GM23248 (cell line): Measurements from ENCODE around the gene IL6R. TPM values are rescaled to one million over a fixed set of nuclear protein-coding genes. Genes with fewer than 3 reads are reported as not detected.

Source experiments
- DNase-seq: peaks from one replicate; pipeline ENCODE4 v3.0.0-alpha.2; 2015
- H2AFZ ChIP-seq: fragments of 200-600 bp; sonication (generic); 2 replicates; pipeline ENCODE4 v1.6.1; 2016; ENCODE audit warnings: antibody characterized with exemption
- H3F3A ChIP-seq: fragments of 200-600 bp; sonication (generic); 2 replicates; pipeline ENCODE4 v1.6.1; 2016; ENCODE audit warnings: mild to moderate bottlenecking, antibody characterized with exemption, mixed run types; ENCODE audit not compliant: insufficient read depth
- H3K27ac ChIP-seq: fragments of 200-600 bp; sonication (generic); 2 replicates; pipeline ENCODE4 v1.5.1; 2016; ENCODE audit warnings: mild to moderate bottlenecking
- H3K27me3 ChIP-seq: fragments of 200-600 bp; sonication (generic); replicated peaks from 2 replicates; pipeline ENCODE4 v1.6.1; 2016; ENCODE audit warnings: mild to moderate bottlenecking; ENCODE audit not compliant: insufficient read depth
- H3K36me3 ChIP-seq: fragments of 200-600 bp; sonication (generic); 2 replicates; pipeline ENCODE4 v1.6.1; 2016; ENCODE audit warnings: low read depth, mild to moderate bottlenecking
- H3K4me1 ChIP-seq: fragments of 200-600 bp; sonication (generic); 2 replicates; pipeline ENCODE4 v1.6.1; 2016; ENCODE audit warnings: mild to moderate bottlenecking; ENCODE audit not compliant: insufficient read depth
- H3K4me2 ChIP-seq: fragments of 200-600 bp; sonication (generic); one replicate; pipeline ENCODE4 v1.6.1; 2016; ENCODE audit warnings: mild to moderate bottlenecking; ENCODE audit not compliant: unreplicated experiment
- H3K4me3 ChIP-seq: fragments of 200-600 bp; sonication (generic); 2 replicates; pipeline ENCODE4 v1.5.1; 2016; ENCODE audit warnings: mild to moderate bottlenecking
- H3K79me2 ChIP-seq: fragments of 200-600 bp; sonication (generic); 2 replicates; pipeline ENCODE4 v1.6.1; 2016; ENCODE audit warnings: mild to moderate bottlenecking; ENCODE audit not compliant: insufficient read depth
- H3K9ac ChIP-seq: fragments of 200-600 bp; sonication (generic); 2 replicates; pipeline ENCODE4 v1.6.1; 2016; ENCODE audit warnings: mild to moderate bottlenecking
- H3K9me2 ChIP-seq: fragments of 200-600 bp; sonication (generic); 2 replicates; pipeline ENCODE4 v1.6.1; 2016; ENCODE audit warnings: mixed run types, mild to moderate bottlenecking, moderate library complexity; ENCODE audit not compliant: insufficient read depth
- H3K9me3 ChIP-seq: fragments of 200-600 bp; sonication (generic); one replicate; pipeline ENCODE4 v1.6.1; 2017; ENCODE audit warnings: low read depth
- H4K20me1 ChIP-seq: fragments of 200-600 bp; sonication (generic); 2 replicates; pipeline ENCODE4 v1.6.0; 2016; ENCODE audit not compliant: insufficient read depth
- EZH2 ChIP-seq: fragments of 200-600 bp; sonication (generic); IDR thresholded peaks from 2 replicates; pipeline ENCODE4 v1.6.1; 2018; ENCODE audit warnings: antibody characterized with exemption, mild to moderate bottlenecking; ENCODE audit not compliant: insufficient read depth, poor library complexity, severe bottlenecking
- EZH2phosphoT487 ChIP-seq: fragments of 200-600 bp; sonication (generic); IDR thresholded peaks from 2 replicates; pipeline ENCODE4 v1.6.1; 2018; ENCODE audit warnings: antibody characterized with exemption, moderate library complexity, mild to moderate bottlenecking, low read depth; ENCODE audit not compliant: insufficient read depth
- WGBS, 2 experiments: methylation state at CpG; one replicate each; pipeline ENCODE4 v1.1.6; 2015 to 2017; ENCODE audit warnings: low lambda C conversion rate in 2 of 2, low coverage in 1 of 2; ENCODE audit errors: missing lambda C conversion rate in 2 of 2; 5-methylcytosine and 5-hydroxymethylcytosine counted together
- in situ Hi-C: fragments of 300-500 bp; cut with MboI; formaldehyde crosslinking; loops from 2 replicates; pipeline ENCODE4 v1.15.0; 2020
- polyA plus RNA-seq: library from polyadenylated mRNA; unstranded; fragments of >200 nt; fragmentation: Nextera tagmentation; extraction: Ambion mirVana; gene quantifications from 2 replicates; pipeline ENCODE4 v1.2.1, GENCODE V29; 2016
- total RNA-seq: library from RNA; depleted of rRNA; stranded (reverse); fragments of >200 nt; shearing (Covaris generic); gene quantifications from 2 replicates; pipeline ENCODE4 v1.2.3, GENCODE V29; 2014

Gene IL6R
- total and polyA plus RNA-seq, 2 experiments from 2014 or later, result 2.1 to 8.8 TPM

- Histone ChIP-seq H3K9ac (no peak overlapping the region), H3K79me2 (no peaks in the 10 kb centered on the region), H3K36me3 (no peaks in the 10 kb centered on the region), H3K4me3 (no peak overlapping the region), H3K4me2 (no peak overlapping the region), H2AFZ (no peak overlapping the region), H4K20me1 (no peaks in the 10 kb centered on the region), H3K9me2 (no peaks in the 10 kb centered on the region), H3K9me3 (no peaks in the 10 kb centered on the region), H3K4me1 (peaks cover 9% of the 10 kb centered on the region; the same call in 1 of the 2 replicates), H3K27ac (no peak overlapping the region), H3K27me3 (no peaks in the 10 kb centered on the region), H3F3A (no peaks in the 10 kb centered on the region)
- 96 to 97% methylated on average over 2 of the region's 2 CpGs for WGBS, 2 experiments
- in situ Hi-C loops, result no loop called here
- TF ChIP-seq EZH2, result no peak
- no peak for TF ChIP-seq EZH2phosphoT487
- no peak for DNase-seq
Measured at GRCh38 chr1:154471304-154471703, 66.2 kb downstream of the IL6R start.

GRCh38 chr1:154474802-154475201 lies 69.7 kb downstream of the IL6R start:
- H3K9me3 ChIP-seq, result no peaks in the 10 kb centered on the region
- no peak overlapping the region for H3K9ac ChIP-seq
- H4K20me1 ChIP-seq, result no peaks in the 10 kb centered on the region
- peak overlapping the region; percentile 38 for H3K4me2 ChIP-seq
- H3K27ac ChIP-seq, result no peak overlapping the region
- no peaks in the 10 kb centered on the region for H3K79me2 ChIP-seq
- in situ Hi-C loops, result no loop called here
- H3F3A ChIP-seq, result no peaks in the 10 kb centered on the region
- TF ChIP-seq EZH2 (no peak), EZH2phosphoT487 (no peak)
- no peaks in the 10 kb centered on the region for H3K27me3 ChIP-seq
- no peak overlapping the region for H3K4me3 ChIP-seq
- H3K36me3 ChIP-seq, result no peaks in the 10 kb centered on the region
- WGBS, 2 experiments, result 38 to 56% methylated on average over 1 to 3 of the region's 3 CpGs
- DNase-seq, result peak; percentile 76
- H3K9me2 ChIP-seq, result no peaks in the 10 kb centered on the region
- H3K4me1 ChIP-seq, result peaks cover 13% of the 10 kb centered on the region; the same call in 1 of the 2 replicates
- H2AFZ ChIP-seq, result no peak overlapping the region

GRCh38 chr1:154476791-154477190 lies 71.6 kb downstream of the IL6R start:
- Histone ChIP-seq H3K4me3 (no peak overlapping the region), H3K4me1 (peaks cover 13% of the 10 kb centered on the region; the same call in 1 of the 2 replicates), H3K36me3 (no peaks in the 10 kb centered on the region), H3K9me2 (no peaks in the 10 kb centered on the region), H3K4me2 (no peak overlapping the region), H3K27me3 (no peaks in the 10 kb centered on the region), H3K79me2 (no peaks in the 10 kb centered on the region), H3K9me3 (no peaks in the 10 kb centered on the region), H4K20me1 (no peaks in the 10 kb centered on the region), H3K9ac (no peak overlapping the region), H2AFZ (no peak overlapping the region), H3K27ac (no peak overlapping the region), H3F3A (no peaks in the 10 kb centered on the region)
- in situ Hi-C loops, result no loop called here
- TF ChIP-seq EZH2phosphoT487 (no peak), EZH2 (no peak)
- DNase-seq, result no peak
- 92 to 100% methylated on average over 1 of the region's 1 CpG for WGBS, 2 experiments

- no peaks in the 10 kb centered on the region for H4K20me1 ChIP-seq
- no peaks in the 10 kb centered on the region for H3K9me3 ChIP-seq
- no peak overlapping the region for H2AFZ ChIP-seq
- H3K4me2 ChIP-seq, result no peak overlapping the region
- no peaks in the 10 kb centered on the region for H3K79me2 ChIP-seq
- H3K4me1 ChIP-seq, result peaks cover 13% of the 10 kb centered on the region; the same call in 1 of the 2 replicates
- WGBS, 2 experiments, result 91 to 95% methylated on average over 8 of the region's 8 CpGs
- no peaks in the 10 kb centered on the region for H3F3A ChIP-seq
- no peak overlapping the region for H3K27ac ChIP-seq
- H3K27me3 ChIP-seq, result no peaks in the 10 kb centered on the region
- no peak overlapping the region for H3K9ac ChIP-seq
- no peaks in the 10 kb centered on the region for H3K36me3 ChIP-seq
- TF ChIP-seq EZH2, result no peak
- TF ChIP-seq EZH2phosphoT487, result no peak
- DNase-seq, result no peak
- in situ Hi-C loops, result no loop called here
- H3K4me3 ChIP-seq, result no peak overlapping the region
- no peaks in the 10 kb centered on the region for H3K9me2 ChIP-seq
Measured at GRCh38 chr1:154478013-154478412, 72.9 kb downstream of the IL6R start.

GRCh38 chr1:154478639-154479038 lies 73.5 kb downstream of the IL6R start:
- no peaks in the 10 kb centered on the region for H3K36me3 ChIP-seq

More at GRCh38 chr1:154478639-154479038, 73.5 kb downstream of the IL6R start:
- H3K4me2 ChIP-seq, result no peak overlapping the region
- in situ Hi-C loops, result no loop called here
- peaks cover 13% of the 10 kb centered on the region; the same call in 1 of the 2 replicates for H3K4me1 ChIP-seq
- H3K9ac ChIP-seq, result no peak overlapping the region
- no peaks in the 10 kb centered on the region for H3K9me3 ChIP-seq
- no peak overlapping the region for H3K27ac ChIP-seq
- no peaks in the 10 kb centered on the region for H4K20me1 ChIP-seq
- no peaks in the 10 kb centered on the region for H3F3A ChIP-seq
- no peaks in the 10 kb centered on the region for H3K9me2 ChIP-seq
- H3K27me3 ChIP-seq, result no peaks in the 10 kb centered on the region
- DNase-seq, result peak; percentile 45
- H3K4me3 ChIP-seq, result no peak overlapping the region
- no peaks in the 10 kb centered on the region for H3K79me2 ChIP-seq
- no peak for TF ChIP-seq EZH2
- TF ChIP-seq EZH2phosphoT487, result no peak
- H2AFZ ChIP-seq, result peak overlapping the region; percentile 76; the same call in 1 of the 2 replicates
- WGBS, 2 experiments, result 48 to 52% methylated on average over 5 of the region's 5 CpGs
